NT2/D1 (cell line): ENCODE data around the gene CCL1.

Source experiments
- YY1 ChIP-seq: IDR thresholded peaks from 2 replicates; pipeline ENCODE4 v1.6.1; 2011; ENCODE audit not compliant: insufficient read length, insufficient read depth
- ZNF274 ChIP-seq: IDR thresholded peaks from 2 replicates; pipeline ENCODE4 v1.6.1; 2011; ENCODE audit warnings: mild to moderate bottlenecking, low read depth, low read length

DNA sequence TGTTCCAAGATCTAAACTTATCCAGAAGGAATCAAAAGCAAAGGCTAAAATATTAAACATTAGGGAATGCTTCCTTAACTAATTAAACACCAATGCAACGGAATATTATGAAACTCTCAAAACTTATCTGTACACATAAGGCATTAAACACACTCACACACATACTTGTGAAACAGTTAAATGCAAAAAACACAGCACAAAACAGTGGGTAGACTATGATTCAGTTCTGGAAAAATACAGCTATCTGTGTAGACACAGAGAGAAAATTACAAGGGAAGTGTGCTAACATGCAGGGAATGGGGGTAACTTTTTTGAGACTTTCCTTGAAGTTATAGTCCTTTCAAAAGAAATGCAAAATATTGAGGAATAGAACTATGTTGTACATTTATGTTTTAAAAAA, 36.7 kb upstream of the CCL1 start:
- TF ChIP-seq YY1 (no peak), ZNF274 (no peak)
